Stimulated activated CD4-positive, alpha-beta T cell treated with anti-CD3 and anti-CD28 coated beads, Interleukin-4, amount 100 ng/mL, for 4 hours (primary cell): ENCODE measurements around the gene SACM1L.
"Not testable (repeated sequence)": the region's sequence is repeated elsewhere in the genome, so short reads cannot be mapped to it uniquely, and the experiment has no call there.

Source experiments
- DNase-seq, 2 experiments: peaks; one replicate each; pipeline ENCODE4 v3.0.0-alpha.2; 2020

SACM1L gene

DNA sequence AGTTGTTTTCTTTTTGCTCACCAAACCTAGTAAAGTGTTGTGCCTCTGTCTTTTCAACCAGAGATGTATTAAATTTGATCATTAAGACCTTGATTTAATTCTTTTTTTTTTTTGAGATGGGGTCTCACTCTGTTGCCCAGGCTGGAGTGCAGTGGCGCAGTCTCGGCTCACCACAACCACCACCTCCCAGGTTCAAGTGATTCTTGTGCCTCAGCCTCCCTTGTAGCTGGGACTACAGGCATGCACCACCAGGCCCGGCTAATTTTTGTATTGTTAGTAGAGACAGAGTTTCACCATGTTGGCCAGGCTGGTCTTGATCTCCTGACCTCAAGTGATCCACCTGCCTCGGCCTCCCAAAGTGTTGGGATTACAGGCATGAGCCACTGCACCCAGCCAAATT is 6.0 kb downstream of the SACM1L start:
- DNase-seq = not testable (repeated sequence)

DNA sequence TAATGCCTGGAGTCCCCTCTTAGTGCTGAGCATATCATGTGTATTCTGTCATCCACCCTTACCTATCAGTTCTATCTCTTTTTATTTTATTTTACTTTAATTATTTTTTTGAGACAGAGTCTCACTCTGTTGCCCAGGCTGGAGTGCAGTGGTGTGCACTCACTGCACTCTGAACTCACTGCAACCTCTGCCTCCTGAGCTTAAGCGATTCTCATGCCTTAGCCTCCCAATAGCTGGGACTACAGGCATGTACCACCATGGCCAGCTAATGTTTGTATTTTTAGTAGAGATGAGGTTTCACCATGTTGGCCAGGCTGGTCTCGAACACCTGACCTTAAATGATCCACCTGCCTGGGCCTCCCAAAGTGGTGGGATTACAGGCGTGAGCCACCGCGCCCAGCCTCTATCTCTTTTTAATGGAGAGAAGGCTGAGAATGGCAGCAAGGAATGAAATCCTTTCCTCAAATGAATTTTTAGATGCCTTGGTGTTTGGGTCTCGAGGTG is 11.4 kb downstream of the SACM1L start:
- DNase-seq = no peak

DNA sequence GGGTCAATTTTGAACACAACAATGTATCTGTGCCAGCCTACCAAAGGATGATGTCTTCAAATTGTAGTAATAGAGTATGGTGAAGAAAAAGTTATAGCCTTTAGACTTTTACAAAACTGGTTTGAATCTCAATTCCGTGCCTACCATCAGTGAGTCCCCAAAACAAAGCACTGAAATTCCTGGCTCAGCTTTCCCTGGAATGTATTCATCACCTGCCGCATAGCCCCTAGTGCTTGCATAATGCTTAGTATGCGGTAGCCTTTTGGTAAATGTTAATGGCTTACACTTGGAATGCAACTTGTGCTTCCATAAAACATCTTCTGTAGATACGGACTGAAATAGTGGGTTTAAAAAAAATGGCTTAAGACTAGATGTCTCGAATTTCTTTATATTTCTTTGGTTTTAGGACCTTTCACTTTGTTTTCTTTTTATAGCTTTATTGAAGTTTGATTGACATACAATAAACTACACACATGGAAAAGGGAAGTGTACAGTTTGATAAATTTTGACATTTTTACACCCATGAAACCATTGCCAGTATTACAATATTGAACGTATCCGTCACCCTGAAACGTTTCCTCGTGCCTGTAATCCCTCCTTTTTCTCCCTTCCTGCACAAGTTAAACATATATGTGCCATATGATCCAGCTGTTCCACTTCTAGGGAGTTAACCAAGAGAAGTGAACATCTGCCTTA is 12.1 kb downstream of the SACM1L start:
- DNase-seq = no peak

DNA sequence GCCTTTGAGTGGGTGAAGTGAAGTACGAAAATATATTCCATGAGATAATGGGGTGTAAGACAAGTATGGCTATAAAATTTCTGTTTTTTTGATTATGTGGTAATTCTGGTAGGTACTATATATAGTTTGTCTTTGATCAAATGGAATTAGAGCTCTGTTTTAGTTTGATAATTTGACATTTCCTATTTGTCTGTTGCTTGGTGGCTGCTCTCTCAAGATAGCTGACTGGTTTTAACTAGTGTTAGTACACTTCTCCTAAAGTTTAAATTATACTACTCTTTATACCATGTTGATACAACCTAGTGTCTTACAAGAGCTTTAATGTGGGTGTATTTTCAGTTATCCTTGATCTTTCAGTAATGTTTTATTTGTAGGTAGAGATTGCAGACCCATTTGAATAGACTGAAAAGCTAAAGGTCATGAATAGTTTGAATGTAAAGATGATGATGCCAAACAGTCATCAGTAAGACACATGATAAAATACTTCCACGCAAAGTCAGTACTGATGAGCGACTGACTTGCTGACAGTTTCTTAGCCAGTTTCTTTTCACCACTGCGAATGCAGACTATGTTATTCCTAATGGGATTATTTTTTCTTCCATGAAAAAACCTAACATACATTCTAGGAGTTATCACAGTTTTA is 15.2 kb downstream of the SACM1L start:
- DNase-seq = no peak

DNA sequence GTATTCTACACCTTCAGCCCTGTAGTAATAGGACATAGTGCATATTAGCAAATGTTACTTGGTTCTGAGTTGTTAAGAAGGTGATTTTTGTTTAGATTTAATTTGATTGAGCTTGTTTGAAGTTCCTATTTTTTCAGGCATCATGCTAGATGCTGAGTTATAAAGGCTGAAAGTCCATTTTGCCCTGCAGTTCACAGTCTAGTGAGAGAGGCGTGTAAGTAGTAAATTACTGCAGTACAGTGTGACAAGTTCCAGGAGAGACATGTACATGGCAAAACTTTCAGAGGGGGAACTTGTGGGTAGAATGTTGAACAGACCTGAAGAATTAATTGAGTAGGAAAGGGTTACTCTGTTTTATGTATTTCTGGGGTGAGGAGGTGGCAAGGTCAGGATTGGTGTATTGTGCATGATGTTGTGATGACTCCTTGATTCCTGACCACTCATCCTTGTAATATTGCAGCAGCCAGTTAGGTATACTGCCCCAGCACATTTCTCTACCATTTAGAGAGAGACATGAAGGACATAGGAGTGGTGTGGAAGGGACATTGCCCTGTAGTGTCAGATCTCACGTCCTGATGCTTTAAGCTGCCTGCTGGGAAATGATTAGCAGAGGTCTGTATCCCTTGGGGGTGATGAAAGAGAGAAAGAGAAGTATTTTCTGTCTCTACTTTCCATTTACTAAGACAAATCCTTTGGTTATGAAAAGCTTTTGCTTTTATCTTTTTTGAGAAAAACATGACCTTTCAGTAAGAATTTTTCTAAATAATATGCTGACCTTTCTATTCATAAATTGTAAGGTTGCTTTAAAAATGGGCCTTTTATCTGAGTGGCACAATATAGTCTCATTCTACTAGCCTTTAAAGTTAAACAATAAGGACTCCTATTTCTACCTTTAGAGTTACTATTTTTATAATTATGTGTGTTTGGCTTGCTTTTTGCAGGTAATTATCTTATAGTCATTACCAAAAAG is 16.9 kb downstream of the SACM1L start:
- no peak for DNase-seq

DNA sequence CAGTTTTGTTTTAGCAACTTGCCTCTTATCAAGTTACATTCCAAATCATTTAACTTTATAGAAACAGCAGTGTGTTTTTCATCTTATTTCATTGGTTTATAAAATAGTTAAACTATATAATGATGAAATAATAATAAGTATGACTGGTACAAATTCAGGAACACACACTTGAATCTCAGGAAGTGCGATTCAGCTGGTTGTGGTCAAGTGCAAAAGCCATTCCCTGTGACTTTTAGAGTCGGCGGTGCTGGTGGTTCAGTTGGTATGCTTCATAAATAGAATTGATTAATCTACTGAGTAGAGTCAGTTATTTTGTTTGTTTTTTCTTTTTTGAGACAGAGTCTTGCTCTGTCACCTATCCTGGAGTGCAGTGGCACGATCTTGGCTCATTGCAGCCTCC is 22.7 kb downstream of the SACM1L start:
- no peak for DNase-seq

DNA sequence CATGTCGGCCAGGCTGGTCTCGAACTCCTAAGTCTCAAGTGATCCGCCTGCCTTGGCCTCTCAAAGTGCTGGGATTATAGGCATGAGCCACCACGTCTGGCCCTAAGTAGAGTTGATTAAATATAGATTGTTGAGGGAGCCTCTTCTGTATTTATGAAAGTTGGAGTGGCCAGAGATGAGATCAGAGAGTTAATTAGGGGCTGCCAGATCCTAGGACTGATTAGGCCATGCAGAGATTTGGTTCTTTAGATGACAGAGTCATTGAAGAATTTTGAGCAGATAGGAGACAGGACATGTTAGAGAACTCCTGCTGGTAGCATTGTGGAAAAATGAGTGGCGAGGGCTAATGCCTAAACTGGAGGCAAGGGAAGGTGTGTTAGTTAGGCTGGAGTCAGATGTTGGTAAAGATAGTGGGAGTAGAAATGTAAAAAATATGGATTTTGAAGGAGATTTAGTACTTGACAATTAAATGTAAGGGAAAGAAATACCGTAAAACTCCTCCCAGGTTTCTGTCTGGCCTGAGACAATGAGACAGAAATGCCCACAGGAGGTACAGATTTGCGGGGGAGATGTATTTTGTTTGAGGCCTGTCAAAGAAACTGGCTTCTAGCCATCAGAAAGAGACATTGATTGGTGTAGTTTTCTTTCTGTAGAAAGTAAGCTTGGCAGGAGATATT is 23.4 kb downstream of the SACM1L start:
- DNase-seq = no peak

DNA sequence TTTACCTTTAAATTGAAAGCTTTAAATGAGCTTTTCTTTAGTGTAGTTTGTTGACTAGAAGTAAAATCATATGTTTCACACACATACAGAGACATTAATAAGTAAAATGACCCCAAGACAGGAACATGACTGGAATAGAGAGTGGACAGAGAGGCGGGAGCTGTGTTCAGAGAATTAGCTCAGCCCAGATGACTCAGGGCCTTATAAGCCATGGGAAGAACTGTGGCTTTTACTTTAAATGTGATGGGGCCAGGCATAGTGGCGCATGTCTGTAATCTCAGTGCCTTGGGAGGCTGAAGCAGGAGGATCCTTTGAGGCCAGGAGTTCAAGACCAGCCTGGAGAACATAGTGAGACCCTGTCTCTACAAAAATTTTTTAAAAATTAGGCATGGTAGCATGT is 26.7 kb downstream of the SACM1L start:
- DNase-seq = no peak

DNA sequence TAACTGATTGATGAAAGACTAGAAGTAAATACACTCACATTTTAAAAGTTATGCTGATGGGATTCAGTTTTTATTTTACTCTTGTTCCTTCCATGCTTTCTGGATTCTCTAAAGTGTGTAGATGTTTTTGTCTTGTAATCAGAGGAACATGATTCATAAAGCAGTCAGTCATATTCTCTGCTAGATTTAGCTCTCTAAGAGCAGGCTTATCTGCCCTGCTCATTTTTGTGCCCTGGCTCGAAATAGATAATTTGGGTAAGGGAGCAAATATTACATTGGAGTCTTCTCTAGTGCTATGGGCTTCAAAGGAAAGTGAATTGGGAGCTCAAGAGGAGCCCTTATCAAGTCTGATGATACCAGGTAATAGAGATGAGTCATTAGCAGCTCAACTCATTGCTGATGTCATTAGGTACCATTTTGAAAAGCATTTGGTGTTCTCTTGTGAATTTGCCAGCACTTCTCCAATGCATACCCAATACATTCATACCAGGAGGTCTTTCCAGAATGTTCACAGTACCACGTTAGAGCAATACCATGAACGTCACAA is 27.7 kb downstream of the SACM1L start:
- no peak for DNase-seq

DNA sequence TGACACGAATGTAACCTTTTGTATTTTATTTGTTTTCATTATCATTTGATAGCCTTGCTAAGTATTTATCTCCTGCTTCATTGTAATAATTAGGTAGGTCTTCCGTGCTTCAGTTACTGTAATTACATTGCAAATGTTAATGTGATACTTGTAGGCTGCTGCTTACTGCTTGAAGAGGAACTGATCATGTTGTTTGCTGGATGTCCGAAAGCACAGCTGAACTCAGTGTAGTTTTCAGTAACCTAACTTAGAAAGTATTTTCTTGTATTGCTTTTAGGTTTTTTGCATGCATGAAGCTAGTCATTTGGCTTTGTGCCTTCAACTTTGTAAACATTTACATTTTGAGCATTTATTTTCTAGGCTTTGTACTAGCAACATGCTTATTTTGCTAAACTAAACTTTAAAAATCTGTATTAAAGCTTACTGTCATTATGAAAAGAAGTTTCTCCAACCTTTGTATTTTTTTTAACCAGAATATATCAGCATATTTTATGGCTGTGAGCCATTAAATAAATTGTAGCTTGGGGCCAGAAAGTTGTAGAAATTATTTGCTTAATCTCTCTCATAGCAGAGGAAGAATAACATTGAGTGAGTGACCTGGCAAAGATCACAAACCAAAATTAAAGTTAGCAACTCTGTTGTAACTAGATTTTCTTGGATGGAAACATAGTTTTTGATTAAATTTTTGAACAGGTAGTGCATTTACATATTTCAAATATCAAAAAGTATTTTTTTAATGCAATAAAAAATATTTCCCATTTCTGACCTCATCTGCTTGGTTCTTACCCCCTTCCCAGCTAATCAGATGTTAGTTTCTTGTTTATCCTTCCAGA is 30.7 kb downstream of the SACM1L start:
- no peak for DNase-seq

DNA sequence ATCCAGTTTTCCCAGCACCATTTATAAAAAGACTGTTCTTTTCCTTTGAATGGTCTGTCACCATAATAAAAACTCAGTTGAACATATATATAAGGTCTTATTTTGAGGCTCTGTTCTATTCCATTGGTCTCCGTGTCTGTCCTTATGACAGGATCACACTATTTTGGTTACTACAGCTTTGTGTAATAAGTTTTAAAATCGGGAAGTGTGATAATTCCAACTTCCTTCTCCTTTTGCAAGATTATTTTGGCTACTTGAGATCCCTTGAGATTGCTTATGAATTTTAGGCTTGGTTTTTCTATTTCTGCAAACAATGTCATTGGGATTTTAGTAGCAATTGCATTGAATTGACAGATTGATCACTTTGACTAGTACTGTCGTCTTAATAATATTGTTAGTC is 35.7 kb downstream of the SACM1L start:
- no peak for DNase-seq

DNA sequence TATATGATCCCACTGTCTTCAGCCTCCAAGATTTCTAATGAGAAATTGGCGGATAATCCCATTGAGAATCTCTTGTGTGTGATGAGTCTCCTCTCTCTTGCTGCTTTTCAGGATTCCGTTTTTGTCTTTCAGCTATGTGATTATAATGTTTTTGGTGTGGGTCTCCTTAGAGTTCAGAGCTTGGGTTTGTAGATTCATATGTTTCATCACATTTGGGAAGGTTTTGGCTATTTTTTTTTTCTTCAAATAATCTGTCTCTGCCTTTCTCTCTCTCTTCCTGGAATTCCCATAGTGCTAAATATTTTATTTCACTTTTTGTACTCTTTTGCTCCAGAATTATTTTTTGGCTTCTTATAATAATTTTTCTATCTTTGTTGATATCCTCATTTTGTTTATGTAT is 40.4 kb downstream of the SACM1L start:
- no peak for DNase-seq

DNA sequence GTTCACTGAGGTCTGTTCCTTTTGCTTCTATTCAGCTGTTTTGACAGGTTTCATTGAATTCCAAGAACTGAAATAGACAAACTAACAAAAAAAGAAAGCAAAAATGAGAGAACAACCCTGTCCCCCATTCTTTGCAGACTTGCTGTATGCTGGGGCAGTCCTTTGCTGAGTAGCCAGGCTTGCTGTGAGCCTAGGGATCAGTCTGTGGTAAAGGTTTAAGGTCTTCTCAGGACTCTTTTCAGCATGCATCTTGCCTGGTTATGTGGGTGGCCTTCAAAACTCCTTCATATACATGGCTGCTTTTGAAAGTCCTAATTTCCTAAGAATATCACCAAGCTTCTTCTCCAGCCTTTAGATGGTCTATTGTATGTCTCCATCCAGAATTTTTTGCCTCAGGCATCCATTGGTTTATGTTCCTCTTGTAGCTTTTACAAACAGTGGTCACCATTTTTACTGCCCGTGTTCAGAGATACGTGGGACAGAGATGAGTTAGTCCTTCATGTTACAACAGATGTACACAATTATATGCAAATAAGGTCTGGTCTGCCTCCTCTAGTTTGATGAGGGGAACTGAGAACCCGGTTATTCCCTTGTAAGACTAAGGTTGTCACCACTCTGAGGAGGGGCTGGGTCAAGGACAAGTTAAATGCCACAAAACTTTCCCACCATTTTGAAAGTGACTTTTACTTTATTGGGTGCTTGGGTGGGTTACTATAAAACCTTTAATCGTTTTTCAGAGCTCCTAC is 41.4 kb downstream of the SACM1L start:
- DNase-seq = no peak

DNA sequence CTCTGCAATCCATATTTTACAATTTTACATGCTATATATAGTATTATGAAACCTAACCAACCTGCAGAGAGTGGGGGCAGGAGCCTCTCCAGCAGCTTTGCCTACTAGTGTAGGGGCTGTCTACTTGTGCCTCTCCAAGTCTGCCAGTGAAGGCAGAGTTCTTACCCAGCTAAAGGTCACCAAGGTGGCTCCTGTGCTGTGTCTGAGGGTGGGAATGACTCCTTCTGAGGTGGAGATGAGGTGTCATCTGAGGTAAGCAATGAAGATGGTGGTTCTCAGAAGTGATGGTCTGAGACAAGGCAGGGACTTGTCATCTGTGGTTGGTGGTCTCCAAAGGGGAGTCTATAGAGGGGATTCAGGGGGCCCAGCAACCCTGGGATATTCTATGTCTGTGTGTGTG is 47.5 kb downstream of the SACM1L start:
- DNase-seq = no peak

DNA sequence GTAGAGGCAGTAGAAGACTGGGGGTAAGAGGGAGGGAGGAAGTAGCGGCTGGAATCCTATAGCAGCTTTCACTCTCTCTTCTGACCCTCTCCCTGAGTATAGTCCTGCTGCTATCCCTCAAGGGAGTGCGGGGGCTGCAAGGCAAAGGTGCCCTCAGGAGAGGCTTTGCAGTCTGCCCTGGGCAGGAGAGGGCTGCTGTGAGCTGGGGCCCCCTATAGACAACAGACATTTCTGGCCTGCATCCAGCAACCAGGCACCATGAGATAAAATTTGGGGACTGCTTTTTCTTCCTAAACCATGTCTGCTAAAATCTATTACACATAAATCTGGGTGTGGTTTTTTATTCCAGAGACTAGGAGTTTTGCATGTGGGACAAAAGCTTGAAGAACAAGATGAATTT is 48.0 kb downstream of the SACM1L start:
- no peak for DNase-seq

DNA sequence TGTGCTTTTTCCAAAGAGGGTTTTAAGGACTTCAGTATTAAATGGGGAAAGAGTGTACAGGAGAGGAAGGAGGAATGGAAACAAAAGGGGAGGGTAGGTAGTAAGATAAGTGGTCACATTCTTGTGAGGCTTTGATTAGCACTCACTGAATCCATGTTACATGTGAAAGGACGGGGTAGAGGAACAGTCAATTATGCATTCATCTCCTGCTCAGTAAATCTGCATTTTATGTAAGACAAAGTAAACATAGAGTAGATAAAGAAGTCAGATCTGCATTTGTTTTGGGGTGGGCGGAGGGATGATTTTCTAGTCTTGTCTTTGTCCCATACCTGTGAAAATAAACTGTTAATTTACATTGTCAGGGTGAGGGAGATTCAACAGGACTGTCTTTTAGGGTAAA is 50.8 kb downstream of the SACM1L start:
- no peak for DNase-seq

DNA sequence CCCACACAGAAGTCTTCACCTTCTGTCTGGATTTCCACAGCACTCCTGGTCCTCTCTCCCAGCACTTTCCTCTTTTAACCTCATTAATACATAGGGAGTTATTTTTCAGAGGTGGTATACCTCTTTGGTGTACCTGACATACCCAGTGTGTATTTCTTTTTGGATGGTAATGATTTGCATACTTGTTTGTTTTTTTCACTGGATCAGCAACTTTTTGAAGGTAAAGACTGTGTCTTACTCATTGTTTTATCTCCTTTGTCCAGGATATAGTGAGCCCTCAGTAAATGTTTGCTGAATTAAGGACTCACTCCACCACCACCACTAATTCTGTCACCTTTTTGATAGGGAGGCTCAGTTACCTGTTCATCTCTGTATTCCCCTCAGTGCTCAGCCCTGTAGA is 52.1 kb downstream of the SACM1L start:
- DNase-seq = no peak

DNA sequence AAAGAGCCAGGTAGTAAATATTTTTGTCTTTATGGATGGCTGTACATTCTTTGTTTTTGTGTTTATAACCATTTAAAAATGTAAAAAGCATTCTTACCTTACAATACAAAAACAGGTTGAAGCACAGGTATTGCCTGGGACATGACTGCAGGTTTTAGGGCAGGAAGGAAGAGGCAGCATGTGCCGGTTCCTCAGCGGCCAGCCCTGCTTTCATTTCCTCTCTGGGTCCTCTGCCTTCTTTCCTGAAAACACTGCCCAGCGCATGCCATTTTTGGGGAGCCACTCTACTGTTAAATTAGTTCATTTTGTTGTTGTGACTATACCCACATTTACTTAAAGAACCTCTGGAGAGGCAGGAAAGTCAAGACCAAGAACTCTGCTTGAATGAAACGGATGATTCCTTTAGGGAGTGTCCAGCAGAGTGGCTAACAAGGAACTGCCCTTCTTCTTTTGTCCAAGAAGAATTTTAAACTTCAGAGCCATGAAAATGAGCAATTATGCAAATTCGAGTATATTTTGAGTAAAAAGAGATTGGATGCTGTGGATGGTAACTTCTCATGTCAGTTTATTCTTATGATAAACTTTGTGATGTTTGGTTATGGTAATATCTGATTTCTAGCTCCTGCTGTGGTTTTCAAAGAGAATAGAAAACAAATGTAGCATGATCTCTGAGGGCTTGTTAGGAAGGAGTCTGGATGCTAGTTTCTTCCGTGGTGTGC is 52.7 kb downstream of the SACM1L start:
- DNase-seq = no peak

DNA sequence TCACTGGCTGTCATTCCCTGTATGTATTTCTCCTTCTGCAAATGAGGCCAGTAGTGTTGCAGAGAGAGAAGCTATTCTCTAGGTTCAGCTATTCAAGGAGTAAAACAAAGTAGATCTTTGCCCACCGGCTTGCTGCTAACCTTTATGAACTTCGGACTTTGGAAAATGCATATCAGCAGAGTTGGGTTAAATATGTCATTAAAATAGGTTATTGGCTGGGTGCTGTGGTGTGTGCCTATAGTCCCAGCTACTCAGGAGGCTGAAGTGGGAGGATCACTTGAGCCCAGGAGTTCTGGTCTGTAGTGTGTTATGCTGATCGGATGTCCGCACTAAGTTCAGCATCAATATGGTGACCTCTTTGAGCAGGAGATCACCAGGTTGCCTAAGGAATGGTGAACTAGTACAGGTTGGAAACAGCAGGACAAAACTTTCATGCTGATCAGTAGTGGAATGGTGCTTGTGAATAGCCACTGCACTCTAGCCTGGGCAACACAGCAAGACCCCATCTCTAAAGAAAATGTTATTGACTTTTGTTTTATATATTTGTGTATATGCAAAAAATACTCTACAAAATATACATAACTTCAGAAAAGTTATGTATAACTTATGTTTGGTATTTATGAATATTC is 53.4 kb downstream of the SACM1L start:
- no peak for DNase-seq
